Head of caudate nucleus (tissue), 42 donors: ENCODE results near the gene RNF17.
A peak's percentile ranks its signal among the peaks of the same experiment; 100 is the strongest.
"Not testable (repeated sequence)": the region's sequence is repeated elsewhere in the genome, so short reads cannot be mapped to it uniquely, and the experiment has no call there.

Experiments used
- DNase-seq, 42 donors: peaks; one replicate each; pipeline versions ENCODE4 v3.0.0 to v3.0.0-alpha.2; 2020 to 2021; ENCODE audit warnings: mixed read lengths in 7 of 42
- intact Hi-C: fragments of 100-400 bp; cut with DNase I; formaldehyde crosslinking; loops from one replicate; pipeline ENCODE4 v1.15.0; 2022

Gene RNF17

GRCh38 chr13:24763596-24764275 is at the start of gene RNF17:
TSS of gene RNF17 (plus strand) at chr13:24764169. CDS start at chr13:24764204, 35 bp downstream.
- DNase-seq: no peak
- intact Hi-C loops: no loop called here

GRCh38 chr13:24716011-24716410 is 48.0 kb upstream of the RNF17 start:
- intact Hi-C loops: no loop called here
- no peak for DNase-seq

DNA sequence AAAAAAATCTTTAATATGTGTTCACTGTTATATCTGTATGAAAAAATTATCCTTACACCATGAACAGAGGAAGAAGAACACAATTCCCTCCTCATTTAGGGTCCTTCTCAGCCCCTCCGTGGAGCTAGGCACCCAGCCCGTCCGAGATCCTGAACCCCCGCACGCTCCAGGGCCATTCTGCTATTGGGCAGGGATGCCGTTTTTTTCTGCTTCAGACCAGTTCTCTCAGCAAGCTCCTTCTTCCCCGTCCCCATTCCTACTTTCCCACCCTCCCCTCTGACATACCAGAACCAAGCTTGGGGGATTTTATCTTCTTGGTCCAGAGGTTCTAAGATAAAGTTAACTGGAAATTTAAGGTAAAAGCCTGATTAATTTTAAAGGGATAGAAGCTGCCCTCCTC is 47.5 kb upstream of the RNF17 start:
- DNase-seq: peak in 1 of 42 donors; percentile 16

GRCh38 chr13:24717217-24717616 is 46.8 kb upstream of the RNF17 start:
- no peak for DNase-seq
- intact Hi-C loops: no loop called here

More for the DNA sequence above, 47.5 kb upstream of the RNF17 start:
- intact Hi-C loops: no loop called here

DNA sequence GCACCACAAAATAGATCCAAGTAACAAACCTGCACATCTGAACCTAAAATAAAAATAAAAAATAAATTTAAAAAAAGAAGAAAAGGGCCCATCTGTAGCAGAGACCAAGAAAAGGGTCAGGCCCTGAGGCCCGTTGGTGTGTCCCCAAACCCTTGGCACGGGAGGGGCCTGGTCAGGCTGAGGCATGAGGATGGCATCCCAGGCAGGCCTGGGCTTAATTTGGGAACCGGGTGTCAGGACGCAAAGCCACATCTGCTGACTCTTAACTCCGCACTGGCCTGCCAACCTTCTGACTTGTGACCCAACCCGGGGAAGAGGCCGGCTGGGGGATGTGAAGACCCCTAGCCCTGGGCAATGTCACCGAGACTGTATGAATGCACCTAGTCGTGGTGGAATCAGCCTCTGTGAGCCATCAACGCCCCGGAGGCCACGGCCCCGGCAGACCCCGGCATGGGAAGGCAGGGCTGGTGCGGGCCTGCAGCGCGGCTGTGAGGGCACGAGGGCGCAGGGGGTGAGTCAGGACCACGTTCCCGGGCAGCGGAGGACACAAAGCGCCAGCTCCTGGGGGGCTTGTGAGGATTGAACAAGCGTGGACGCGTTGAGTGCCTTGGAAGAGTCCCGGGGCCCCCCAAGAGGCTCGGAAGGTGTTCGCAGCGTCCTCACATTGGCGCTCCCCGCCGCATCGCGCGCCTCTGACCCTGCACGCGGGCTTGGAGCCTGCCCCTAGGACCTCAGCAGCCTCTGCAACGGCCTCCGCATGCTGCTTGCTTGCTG is 45.6 kb upstream of the RNF17 start:
- intact Hi-C loops: no loop called here
- no peak for DNase-seq

- DNase-seq: no peak
Measured at GRCh38 chr13:24719139-24719538, 44.8 kb upstream of the RNF17 start.

DNA sequence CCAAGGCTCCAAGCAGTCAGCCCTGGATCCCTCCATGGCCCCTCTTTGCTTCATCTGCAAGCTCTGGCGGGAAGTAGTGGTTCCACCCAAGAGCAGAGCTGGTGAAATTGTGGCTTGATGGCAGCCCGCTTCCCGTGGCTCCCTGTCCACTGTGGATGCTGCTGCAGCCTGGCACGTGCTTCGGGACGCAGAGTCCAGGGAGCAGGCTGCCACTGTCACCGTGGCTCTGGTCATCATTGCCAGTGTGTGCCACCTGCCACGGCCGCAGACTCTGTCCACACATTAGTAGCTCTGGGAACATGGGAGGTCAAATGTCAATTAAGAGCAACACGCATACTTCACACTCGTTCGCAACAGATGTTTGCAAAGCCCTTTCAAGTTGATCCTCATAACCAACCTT is 40.8 kb upstream of the RNF17 start:
- intact Hi-C loops: no loop called here
- DNase-seq: peak in 1 of 42 donors; percentile 31

More at GRCh38 chr13:24719139-24719538, 44.8 kb upstream of the RNF17 start:
- intact Hi-C loops: no loop called here

- intact Hi-C loops: no loop called here
- no peak for DNase-seq
Measured at GRCh38 chr13:24724714-24725113, 39.3 kb upstream of the RNF17 start.

GRCh38 chr13:24725379-24725778 is 38.6 kb upstream of the RNF17 start:
- DNase-seq: peak in 2 of 42 donors; percentile 1 to 13
- intact Hi-C loops: no loop called here

DNA sequence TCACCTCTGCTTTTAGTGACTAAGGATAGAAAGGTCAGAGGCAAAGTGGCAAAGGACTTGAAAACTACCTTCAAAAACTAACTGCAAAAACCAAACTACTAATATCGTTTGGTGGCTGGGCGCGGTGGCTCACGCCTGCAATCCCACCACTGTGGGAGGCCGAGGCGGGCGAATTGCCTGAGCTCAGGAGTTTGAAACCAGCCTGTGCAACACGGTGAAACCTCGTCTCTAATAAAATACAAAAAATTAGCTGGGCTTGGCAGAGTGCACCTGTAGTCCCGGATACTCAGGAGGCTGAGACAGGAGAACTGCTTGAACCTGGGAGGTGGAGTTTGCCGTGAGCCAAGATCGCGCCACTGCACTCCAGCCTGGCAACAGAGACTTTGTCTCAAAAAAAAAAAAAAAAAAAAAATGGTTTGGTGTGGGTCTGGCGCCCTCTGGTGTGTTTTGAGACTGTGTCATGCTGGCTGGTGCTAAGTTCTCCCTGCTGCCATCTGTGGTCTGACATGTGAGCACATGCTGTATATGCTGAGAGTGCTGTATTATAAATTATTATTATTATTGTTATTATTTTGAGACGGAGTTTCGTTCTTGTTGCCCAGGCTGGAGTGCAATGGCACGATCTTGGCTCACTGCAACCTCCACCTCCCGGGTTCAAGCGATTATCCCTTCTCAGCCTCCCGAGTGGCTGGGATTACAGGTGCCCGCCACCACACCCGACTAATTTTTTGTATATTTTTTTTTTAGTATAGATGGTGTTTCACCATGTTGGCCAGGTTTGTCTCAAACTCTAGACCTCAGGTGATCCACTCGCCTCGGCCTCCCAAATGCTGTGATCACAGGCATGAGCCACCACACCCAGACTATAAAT is 36.0 kb upstream of the RNF17 start:
- DNase-seq: peak; percentile 22 to 86 (median 65)
- intact Hi-C loops: no loop called here

- DNase-seq, intact Hi-C loops: not testable (repeated sequence)
Measured at GRCh38 chr13:24730873-24731567, 32.9 kb upstream of the RNF17 start.

- intact Hi-C loops: no loop called here
- peak in 1 of 42 donors; percentile 19 for DNase-seq
Measured at GRCh38 chr13:24734950-24735349, 29.0 kb upstream of the RNF17 start.

- DNase-seq: peak in 2 of 42 donors; percentile 19 to 21
Measured at GRCh38 chr13:24737042-24737441, 26.9 kb upstream of the RNF17 start.

DNA sequence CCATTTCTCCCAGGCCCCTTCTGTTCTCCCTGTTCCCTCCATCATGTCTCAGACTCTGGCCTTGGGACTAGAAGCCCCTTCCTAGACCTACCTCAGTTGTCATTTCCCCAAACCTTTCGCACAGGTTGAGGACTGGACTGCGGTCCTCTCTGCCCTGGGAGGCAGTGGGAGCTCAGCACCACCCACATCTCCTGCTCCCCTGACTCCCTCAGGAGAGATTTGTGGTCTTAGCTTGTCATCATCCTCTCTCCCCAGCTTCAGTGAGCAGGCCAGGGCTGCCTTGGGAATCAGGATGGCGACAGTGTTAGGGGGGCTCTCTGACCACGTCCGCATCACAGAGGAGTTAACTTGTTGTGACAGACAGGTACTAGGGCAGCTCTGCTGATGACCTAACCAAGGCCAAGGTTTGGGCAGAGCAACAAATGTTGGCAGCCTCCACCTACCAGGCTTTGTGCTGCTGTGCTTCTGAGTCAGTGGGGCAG is 25.6 kb upstream of the RNF17 start:
- peak in 2 of 42 donors; percentile 29 to 32 for DNase-seq
- intact Hi-C loops: no loop called here

More at GRCh38 chr13:24737042-24737441, 26.9 kb upstream of the RNF17 start:
- intact Hi-C loops: no loop called here

GRCh38 chr13:24740014-24740890 is 23.7 kb upstream of the RNF17 start:
- DNase-seq: peak in 1 of 42 donors; percentile 28
- intact Hi-C loops: no loop called here

- intact Hi-C loops: no loop called here
- peak in 1 of 42 donors; percentile 16 for DNase-seq
Measured at GRCh38 chr13:24741016-24741662, 22.8 kb upstream of the RNF17 start.

- intact Hi-C loops: no loop called here
- peak in 1 of 42 donors; percentile 25 for DNase-seq
Measured at GRCh38 chr13:24741791-24742190, 22.2 kb upstream of the RNF17 start.
